Glutamatergic neuron (in vitro differentiated cells): ENCODE data around the gene RNGTT. TPM values are rescaled to one million over a fixed set of nuclear protein-coding genes. Genes with fewer than 3 reads are reported as not detected.
A peak's percentile ranks its signal among the peaks of the same experiment; 100 is the strongest.

ENCODE experiments used
- DNase-seq: peaks from one replicate; pipeline ENCODE4 v3.0.0; 2022
- H3K27ac Mint-ChIP-seq: one replicate; pipeline ENCODE4 v1.8.0; 2020; ENCODE audit warnings: mild to moderate bottlenecking, mixed read lengths, inconsistent platforms; ENCODE audit not compliant: unreplicated experiment
- H3K27me3 Mint-ChIP-seq: one replicate; pipeline ENCODE4 v1.8.0; 2020; ENCODE audit warnings: mild to moderate bottlenecking, moderate library complexity, mixed read lengths, inconsistent platforms; ENCODE audit not compliant: unreplicated experiment
- H3K36me3 Mint-ChIP-seq: one replicate; pipeline ENCODE4 v1.8.0; 2020; ENCODE audit warnings: mild to moderate bottlenecking, mixed read lengths, inconsistent platforms; ENCODE audit not compliant: unreplicated experiment
- H3K4me1 Mint-ChIP-seq: one replicate; pipeline ENCODE4 v1.8.0; 2020; ENCODE audit warnings: mild to moderate bottlenecking, low read depth, mixed read lengths, inconsistent platforms; ENCODE audit not compliant: unreplicated experiment
- H3K4me3 Mint-ChIP-seq: one replicate; pipeline ENCODE4 v1.8.0; 2020; ENCODE audit warnings: mild to moderate bottlenecking, mixed read lengths, inconsistent platforms; ENCODE audit not compliant: unreplicated experiment
- H3K9me3 Mint-ChIP-seq: one replicate; pipeline ENCODE4 v1.8.0; 2020; ENCODE audit warnings: mild to moderate bottlenecking, moderate library complexity, mixed read lengths, inconsistent platforms; ENCODE audit not compliant: unreplicated experiment
- total RNA-seq: library from RNA; stranded (reverse); fragmentation: NEBNext Ultra II Directional; extraction: Animal tissue kit (Norgen Biotek cat#: 25700); gene quantifications from one replicate; pipeline ENCODE4 v1.2.1, GENCODE V29; 2021; ENCODE audit not compliant: unreplicated experiment
- TF ChIP-seq, protein P1 (sequence below): fragments of 200-600 bp; sonication (generic); IDR thresholded peaks from one replicate; pipeline ENCODE4 v1.5.0; 2021; ENCODE audit not compliant: partially characterized antibody, unreplicated experiment

The RNGTT gene
- total RNA-seq, 1 donor from 2014 or later: 23.9 TPM

DNA sequence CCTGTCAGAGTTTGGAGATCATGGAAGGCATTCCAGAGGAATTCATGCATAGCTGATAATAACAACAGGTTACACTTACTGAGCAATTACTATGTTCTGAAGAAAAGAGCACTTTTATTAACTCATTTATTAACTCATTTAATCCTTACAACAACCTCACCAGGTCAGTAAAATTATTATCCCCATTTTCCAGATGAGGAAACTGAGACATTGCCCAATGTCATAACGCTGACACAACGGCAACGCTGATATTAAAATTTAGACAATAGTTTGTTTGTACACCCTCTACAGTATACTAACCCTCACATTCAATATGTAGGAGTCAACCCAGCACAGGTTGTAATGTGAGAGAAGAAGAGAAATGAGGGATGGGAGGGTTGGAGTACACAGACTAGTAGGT is 105.0 kb downstream of the RNGTT start:
- Mint-ChIP-seq H3K36me3 (no peaks in the 10 kb centered on the region), H3K4me3 (no peak overlapping the region), H3K9me3 (peaks cover 5% of the 10 kb centered on the region), H3K27me3 (peaks cover 7% of the 10 kb centered on the region), H3K4me1 (peaks cover 30% of the 10 kb centered on the region), H3K27ac (no peak overlapping the region)
- DNase-seq: no peak
- TF ChIP-seq, protein P1, sequence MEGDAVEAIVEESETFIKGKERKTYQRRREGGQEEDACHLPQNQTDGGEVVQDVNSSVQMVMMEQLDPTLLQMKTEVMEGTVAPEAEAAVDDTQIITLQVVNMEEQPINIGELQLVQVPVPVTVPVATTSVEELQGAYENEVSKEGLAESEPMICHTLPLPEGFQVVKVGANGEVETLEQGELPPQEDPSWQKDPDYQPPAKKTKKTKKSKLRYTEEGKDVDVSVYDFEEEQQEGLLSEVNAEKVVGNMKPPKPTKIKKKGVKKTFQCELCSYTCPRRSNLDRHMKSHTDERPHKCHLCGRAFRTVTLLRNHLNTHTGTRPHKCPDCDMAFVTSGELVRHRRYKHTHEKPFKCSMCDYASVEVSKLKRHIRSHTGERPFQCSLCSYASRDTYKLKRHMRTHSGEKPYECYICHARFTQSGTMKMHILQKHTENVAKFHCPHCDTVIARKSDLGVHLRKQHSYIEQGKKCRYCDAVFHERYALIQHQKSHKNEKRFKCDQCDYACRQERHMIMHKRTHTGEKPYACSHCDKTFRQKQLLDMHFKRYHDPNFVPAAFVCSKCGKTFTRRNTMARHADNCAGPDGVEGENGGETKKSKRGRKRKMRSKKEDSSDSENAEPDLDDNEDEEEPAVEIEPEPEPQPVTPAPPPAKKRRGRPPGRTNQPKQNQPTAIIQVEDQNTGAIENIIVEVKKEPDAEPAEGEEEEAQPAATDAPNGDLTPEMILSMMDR: no peak

DNA sequence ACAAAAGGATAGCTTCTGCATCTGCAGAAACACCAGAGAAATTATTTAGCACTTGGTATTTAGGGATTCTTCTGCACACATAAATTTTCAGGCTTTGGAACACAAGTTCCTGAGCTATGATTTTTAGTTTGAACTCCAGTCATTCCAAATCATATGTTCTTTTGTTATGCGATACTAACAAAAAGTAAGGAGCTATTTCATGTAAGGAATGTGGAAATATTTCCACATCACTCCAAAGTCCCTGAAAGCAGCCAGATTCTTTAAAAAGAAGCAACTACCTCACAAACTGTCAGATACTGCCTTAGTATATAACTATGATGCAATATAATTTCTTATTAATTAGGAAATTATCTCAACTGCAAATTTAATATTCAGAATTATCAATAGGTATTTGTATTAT is 106.9 kb downstream of the RNGTT start:
- H3K27me3 Mint-ChIP-seq: peaks cover 5% of the 10 kb centered on the region
- no peak for DNase-seq
- peaks cover 7% of the 10 kb centered on the region for H3K9me3 Mint-ChIP-seq
- no peak overlapping the region for H3K4me3 Mint-ChIP-seq
- no peaks in the 10 kb centered on the region for H3K36me3 Mint-ChIP-seq
- peaks cover 29% of the 10 kb centered on the region for H3K4me1 Mint-ChIP-seq
- peak overlapping the region; percentile 100 for H3K27ac Mint-ChIP-seq
- TF ChIP-seq, protein P1: no peak

DNA sequence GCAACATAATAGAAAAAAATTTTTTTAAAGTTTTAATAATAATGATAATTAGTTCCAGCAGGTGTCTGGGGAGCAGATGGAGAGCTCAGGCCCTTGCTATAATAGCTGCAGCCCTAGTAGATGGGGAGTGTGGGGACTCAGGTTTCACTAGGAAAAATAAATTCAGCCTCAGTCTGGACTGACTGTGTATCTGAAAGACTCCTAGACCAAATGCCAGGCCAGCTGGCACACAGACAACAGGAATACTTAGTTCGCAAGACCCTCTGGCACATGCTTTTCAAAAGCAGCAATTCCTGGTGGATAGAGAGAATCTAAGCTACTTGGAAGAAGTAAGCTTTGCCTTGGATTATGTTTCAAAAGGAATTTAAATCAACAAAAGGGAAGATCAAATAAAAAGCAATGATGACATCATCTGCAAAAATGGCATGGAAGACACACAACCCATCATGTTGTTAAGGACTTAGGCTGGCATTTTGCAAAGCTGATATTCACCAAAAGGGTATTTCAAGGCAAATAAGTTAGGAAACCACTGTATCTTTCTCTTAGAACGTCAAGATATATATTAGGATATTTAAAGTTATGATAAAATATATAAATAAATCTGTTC is 107.8 kb downstream of the RNGTT start:
- H3K27me3 Mint-ChIP-seq: peaks cover 2% of the 10 kb centered on the region
- peak overlapping the region; percentile 100 for H3K27ac Mint-ChIP-seq
- TF ChIP-seq, protein P1: no peak
- H3K36me3 Mint-ChIP-seq: no peaks in the 10 kb centered on the region
- peak overlapping the region; percentile 83 for H3K4me3 Mint-ChIP-seq
- peaks cover 4% of the 10 kb centered on the region for H3K9me3 Mint-ChIP-seq
- peaks cover 27% of the 10 kb centered on the region for H3K4me1 Mint-ChIP-seq
- peak; percentile 31 for DNase-seq

DNA sequence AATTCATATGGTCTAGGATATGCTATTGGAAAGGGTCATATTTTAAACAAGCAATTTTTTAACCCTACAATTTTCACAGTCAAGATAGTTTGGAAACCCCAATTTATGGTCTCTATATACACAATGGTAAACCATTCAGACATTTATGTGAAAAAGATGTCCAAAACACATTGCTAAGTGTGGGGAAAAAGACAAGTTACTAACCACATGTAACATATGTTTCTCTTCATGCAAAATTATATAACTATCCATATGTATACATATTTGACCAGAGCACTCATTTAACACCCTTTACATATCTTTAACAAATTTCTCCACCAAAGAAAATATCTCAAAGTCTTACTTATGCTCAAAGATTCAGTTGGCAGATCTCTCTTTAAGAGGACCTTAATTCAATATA is 110.6 kb downstream of the RNGTT start:
- Mint-ChIP-seq H3K36me3 (no peaks in the 10 kb centered on the region), H3K4me3 (no peak overlapping the region), H3K9me3 (peaks cover 4% of the 10 kb centered on the region), H3K27me3 (no peaks in the 10 kb centered on the region), H3K4me1 (peaks cover 31% of the 10 kb centered on the region), H3K27ac (no peak overlapping the region)
- DNase-seq: no peak
- TF ChIP-seq, protein P1: no peak

DNA sequence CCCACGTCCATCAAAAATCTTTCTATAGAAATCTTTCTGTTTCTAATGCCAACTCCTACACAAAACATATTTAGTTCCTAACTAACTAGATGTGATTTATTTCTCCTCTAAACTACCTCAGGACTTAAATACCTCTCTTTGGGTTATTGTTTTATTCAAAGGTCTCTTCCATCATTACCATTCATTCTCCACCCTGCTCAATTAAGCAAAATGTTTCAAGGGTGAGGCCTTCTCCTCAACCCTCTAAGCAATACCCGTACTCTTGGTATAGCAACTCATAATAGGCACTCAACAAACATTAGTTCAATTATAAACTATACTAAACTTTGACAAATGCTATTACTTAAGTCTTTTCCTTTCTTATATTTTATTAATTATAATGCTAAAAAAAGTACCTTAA is 111.4 kb downstream of the RNGTT start:
- H3K36me3 Mint-ChIP-seq: no peaks in the 10 kb centered on the region
- peaks cover 4% of the 10 kb centered on the region for H3K9me3 Mint-ChIP-seq
- H3K27ac Mint-ChIP-seq: peak overlapping the region; percentile 75
- H3K4me1 Mint-ChIP-seq: peaks cover 28% of the 10 kb centered on the region
- H3K27me3 Mint-ChIP-seq: no peaks in the 10 kb centered on the region
- DNase-seq: no peak
- H3K4me3 Mint-ChIP-seq: no peak overlapping the region
- TF ChIP-seq, protein P1: no peak
